Adrenal gland (tissue), 5 donors: ENCODE results near the gene ELMOD1.

Experiments
- POLR2A ChIP-seq, 2 donors: fragments of 450-650 bp; IDR thresholded peaks; one replicate each; pipeline ENCODE4 v1.6.1; 2017; ENCODE audit warnings: antibody characterized with exemption in 2 of 2, mild to moderate bottlenecking in 2 of 2, moderate library complexity in 1 of 2
- TF ChIP-seq, protein P1 (sequence below), 6 experiments: fragments of 450-650 bp in 4 of 6; fragments of 200-600 bp in 2 of 6; sonication (generic) in 1 of 6; IDR thresholded peaks; 1 replicate in 5 of 6; 2 replicates in 1 of 6; pipeline versions ENCODE4 v1.5.1 to v1.8.0; 2016 to 2021; ENCODE audit warnings: antibody characterized with exemption in 6 of 6, mild to moderate bottlenecking in 2 of 6, moderate library complexity in 1 of 6
- donor health status: DM: no; HTN: no; CAD: no.

DNA sequence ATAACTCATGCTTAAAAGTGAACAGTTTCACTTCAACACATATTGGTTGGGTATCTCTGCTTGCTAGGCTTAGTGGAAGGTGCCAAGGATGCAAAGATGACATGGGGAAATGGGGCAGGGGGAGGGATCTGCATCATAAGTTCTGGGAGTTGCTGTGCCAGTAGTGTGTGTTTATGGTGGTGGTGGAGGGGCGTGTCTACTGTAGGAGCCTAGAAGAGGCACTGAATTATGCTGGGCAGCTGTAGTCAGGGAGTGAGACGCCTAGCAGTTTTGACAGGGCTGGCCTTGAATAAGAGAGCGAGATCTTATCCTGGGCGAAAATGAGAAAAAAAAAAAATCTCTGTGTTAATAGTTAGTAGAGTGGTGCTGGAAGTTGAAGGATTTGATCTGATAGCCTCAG lies 3.0 kb downstream of the ELMOD1 start:
- no peak for TF ChIP-seq POLR2A (IDR thresholded peaks at IDR 0.05)
- TF ChIP-seq, protein P1, sequence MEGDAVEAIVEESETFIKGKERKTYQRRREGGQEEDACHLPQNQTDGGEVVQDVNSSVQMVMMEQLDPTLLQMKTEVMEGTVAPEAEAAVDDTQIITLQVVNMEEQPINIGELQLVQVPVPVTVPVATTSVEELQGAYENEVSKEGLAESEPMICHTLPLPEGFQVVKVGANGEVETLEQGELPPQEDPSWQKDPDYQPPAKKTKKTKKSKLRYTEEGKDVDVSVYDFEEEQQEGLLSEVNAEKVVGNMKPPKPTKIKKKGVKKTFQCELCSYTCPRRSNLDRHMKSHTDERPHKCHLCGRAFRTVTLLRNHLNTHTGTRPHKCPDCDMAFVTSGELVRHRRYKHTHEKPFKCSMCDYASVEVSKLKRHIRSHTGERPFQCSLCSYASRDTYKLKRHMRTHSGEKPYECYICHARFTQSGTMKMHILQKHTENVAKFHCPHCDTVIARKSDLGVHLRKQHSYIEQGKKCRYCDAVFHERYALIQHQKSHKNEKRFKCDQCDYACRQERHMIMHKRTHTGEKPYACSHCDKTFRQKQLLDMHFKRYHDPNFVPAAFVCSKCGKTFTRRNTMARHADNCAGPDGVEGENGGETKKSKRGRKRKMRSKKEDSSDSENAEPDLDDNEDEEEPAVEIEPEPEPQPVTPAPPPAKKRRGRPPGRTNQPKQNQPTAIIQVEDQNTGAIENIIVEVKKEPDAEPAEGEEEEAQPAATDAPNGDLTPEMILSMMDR (IDR thresholded peaks at IDR 0.05): no peak
